ENCODE results near the gene CATSPER1.

Gene CATSPER1

GRCh38 chr11:66063900-66064299 lies 37.6 kb upstream of the CATSPER1 start:
- no peak for TF ChIP-seq POLR2A (IDR thresholded peaks at IDR 0.05; ENCODE audit: low read length)
- no peak for DNase-seq

DNA sequence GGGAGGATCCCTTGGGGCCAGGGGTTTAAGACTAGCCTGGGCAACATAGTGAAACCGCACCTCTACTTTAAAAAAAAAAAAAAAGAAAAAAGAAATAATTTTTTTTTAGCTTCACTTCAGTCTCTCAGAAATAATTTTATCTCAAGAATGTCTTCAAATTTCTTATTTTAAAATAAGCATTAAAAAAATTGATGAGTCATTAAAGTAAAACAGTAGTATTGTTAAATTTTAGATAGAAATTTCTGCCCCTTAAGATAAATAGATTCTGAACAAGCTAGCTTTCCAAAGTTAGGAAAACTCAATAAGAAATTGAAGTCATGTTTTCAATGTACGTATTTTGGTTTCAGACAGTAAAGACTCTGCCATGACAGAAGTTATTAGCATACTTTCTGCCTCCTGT lies 36.1 kb upstream of the CATSPER1 start:
- no peak for TF ChIP-seq GATA1 (IDR thresholded peaks at IDR 0.05; ENCODE audit: low read depth, low read length)
- DNase-seq: no peak

DNA sequence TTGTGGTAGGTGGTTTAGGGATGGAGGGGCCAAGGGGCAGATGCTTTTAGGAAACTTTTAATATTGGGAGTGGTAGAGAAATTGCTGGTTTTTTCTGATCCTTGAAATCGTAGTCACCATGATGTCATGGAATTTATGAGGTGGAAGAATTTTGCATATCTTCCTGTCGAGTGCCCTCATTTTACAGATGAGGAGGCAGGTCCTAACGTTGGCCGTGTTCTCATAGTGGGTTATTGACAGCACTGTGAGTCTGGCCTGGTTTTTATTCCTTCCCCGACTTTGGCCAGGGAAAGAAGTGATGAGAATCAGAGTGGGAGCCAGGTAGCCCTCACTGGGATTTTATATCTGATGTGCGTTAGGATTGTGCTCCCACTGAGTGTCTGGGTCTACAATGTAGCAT lies 35.0 kb upstream of the CATSPER1 start:
- no peak for DNase-seq
- TF ChIP-seq POLR2A (IDR thresholded peaks at IDR 0.05; ENCODE audit: low read length) (no peak), GATA1 (IDR thresholded peaks at IDR 0.05; ENCODE audit: low read depth, low read length) (no peak)

DNA sequence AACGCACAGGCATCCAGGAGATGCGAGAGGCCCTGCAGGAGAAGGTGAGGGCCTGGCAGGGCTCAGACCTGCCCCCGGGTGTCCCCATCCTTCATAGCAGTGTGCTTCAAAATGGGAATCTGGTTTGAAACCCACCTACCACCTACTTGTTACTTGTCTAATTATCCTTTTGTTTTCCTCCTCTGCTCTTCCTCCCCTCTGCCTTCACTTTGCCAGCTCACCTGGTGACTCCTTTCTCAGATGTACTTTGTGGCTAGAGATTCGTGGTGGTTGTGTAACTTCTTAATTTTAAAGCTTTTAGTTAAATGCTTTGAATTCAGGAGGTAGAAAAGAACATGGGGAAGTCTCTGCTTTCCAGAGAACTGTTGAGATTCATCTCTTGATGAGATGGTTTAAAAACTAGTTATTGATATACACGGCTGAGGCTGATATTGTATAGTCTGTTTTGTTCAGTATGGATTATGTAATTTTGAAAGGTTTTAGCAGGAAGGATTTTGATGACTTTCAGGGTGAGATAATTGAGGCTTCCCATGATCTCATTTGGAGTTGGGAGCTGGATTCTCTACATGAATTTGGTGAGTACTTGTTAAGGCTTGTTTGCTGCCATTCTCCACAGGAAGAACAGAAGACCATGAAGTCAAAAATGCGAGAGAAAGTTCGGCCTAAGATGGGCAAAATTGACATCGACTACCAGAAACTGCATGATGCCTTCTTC lies 33.8 kb upstream of the CATSPER1 start:
- TF ChIP-seq POLR2A (IDR thresholded peaks at IDR 0.05; ENCODE audit: low read length): no peak
- no peak for TF ChIP-seq GATA1 (IDR thresholded peaks at IDR 0.05; ENCODE audit: low read depth, low read length)
- no peak for DNase-seq

DNA sequence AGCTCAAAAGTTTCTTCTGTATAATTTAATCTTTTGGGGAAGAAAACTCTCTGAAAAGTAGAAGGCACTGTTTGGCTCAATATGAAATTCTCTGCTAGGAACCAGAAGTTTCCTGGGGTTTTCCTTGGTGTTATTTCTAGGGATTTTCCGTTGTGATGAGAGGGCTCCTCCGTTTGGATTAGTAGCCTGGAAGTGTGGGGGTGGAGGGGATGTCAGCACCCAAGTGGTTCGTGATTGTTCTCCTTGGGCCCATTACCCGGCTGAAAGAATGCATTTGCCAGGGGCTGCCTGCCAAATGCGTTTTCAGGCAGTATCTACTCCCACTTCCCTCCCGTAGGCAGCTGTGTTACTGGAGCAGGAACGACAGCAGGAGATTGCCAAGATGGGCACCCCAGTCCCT lies 30.2 kb upstream of the CATSPER1 start:
- TF ChIP-seq POLR2A (IDR thresholded peaks at IDR 0.05; ENCODE audit: low read length) (no peak), GATA1 (IDR thresholded peaks at IDR 0.05; ENCODE audit: low read depth, low read length) (no peak)

GRCh38 chr11:66055021-66055420 lies 28.7 kb upstream of the CATSPER1 start:
- no peak for TF ChIP-seq GATA1 (IDR thresholded peaks at IDR 0.05; ENCODE audit: low read depth, low read length)
- TF ChIP-seq POLR2A (IDR thresholded peaks at IDR 0.05; ENCODE audit: low read length): no peak
- DNase-seq: no peak

More for the DNA sequence above, 30.2 kb upstream of the CATSPER1 start:
- DNase-seq: no peak

DNA sequence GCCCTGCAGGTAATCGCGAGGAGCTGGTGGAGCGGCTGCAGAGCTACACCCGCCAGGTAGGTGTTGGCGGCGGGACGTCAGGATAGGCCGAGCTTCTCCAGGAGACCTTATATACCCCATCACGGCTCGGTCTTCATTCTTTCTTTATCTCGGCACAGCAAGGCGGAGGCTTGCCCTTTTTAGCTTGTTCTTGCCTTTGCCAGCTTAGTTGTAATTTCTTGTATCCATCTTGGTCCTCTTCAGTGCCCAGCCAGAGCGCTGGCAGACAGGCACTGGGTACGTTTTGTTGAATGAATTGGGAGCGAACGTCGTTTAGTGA lies 26.3 kb upstream of the CATSPER1 start:
- DNase-seq: no peak
- TF ChIP-seq POLR2A (IDR thresholded peaks at IDR 0.05; ENCODE audit: low read length): no peak
- no peak for TF ChIP-seq GATA1 (IDR thresholded peaks at IDR 0.05; ENCODE audit: low read depth, low read length)

- peak; percentile 99 for DNase-seq
- TF ChIP-seq GATA1 (IDR thresholded peaks at IDR 0.05; ENCODE audit: low read depth, low read length) (no peak), POLR2A (IDR thresholded peaks at IDR 0.05; ENCODE audit: low read length) (peak; percentile 85)
Observed at GRCh38 chr11:66051766-66052663, 25.7 kb upstream of the CATSPER1 start, which contains the start of gene SF3B2. TSS of gene SF3B2 (plus strand) at chr11:66052364. CDS start at chr11:66052385, 21 bp downstream.

- TF ChIP-seq GATA1 (IDR thresholded peaks at IDR 0.05; ENCODE audit: low read depth, low read length): no peak
- TF ChIP-seq POLR2A (IDR thresholded peaks at IDR 0.05; ENCODE audit: low read length): no peak
- DNase-seq: no peak
Observed at GRCh38 chr11:66051371-66051765, 25.1 kb upstream of the CATSPER1 start.

DNA sequence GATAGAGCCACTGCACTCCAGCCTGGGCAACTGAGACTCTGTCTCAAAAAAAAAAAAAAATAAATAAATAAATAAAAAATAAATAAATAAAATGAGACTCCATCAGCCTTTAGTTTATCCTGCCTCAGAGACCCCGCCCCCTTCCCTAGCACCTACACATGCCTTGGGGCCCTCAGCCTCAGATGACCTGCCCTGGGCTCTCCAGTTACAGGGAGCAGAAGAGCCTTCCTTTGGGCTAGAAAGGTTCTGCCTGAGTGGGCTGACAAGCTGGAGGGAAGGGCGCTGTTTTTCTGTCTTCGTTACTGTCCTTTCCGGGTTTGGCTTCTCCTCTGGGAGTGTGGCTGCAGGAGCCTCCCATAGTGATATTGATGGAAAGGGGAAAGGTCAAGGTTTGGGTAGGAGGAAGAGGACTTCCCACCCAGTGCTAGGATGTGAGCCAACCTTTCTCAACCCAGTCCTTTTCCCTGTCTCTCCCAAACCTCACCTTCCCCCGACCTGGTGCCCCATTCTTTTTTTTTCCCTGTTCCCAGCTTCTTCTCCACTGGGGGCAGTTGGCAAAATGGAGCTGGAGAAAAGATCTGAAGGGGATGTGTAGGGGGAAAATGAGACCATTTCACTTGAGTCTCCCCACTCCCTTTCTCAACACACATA lies 24.4 kb upstream of the CATSPER1 start:
- TF ChIP-seq GATA1 (IDR thresholded peaks at IDR 0.05; ENCODE audit: low read depth, low read length): no peak
- no peak for TF ChIP-seq POLR2A (IDR thresholded peaks at IDR 0.05; ENCODE audit: low read length)

GRCh38 chr11:66048547-66049323 lies 22.5 kb upstream of the CATSPER1 start, which contains the start of gene GAL3ST3:
TSS of gene GAL3ST3 (minus strand) at chr11:66049161. CDS start at chr11:66045415, 3,746 bp downstream.
- DNase-seq: no peak
- no peak for TF ChIP-seq GATA1 (IDR thresholded peaks at IDR 0.05; ENCODE audit: low read depth, low read length)
- no peak for TF ChIP-seq POLR2A (IDR thresholded peaks at IDR 0.05; ENCODE audit: low read length)

More for the DNA sequence above, 24.4 kb upstream of the CATSPER1 start:
- no peak for DNase-seq

- TF ChIP-seq GATA1 (IDR thresholded peaks at IDR 0.05; ENCODE audit: low read depth, low read length) (no peak), POLR2A (IDR thresholded peaks at IDR 0.05; ENCODE audit: low read length) (no peak)
- DNase-seq: no peak
Observed at GRCh38 chr11:66047541-66048365, 21.5 kb upstream of the CATSPER1 start.

DNA sequence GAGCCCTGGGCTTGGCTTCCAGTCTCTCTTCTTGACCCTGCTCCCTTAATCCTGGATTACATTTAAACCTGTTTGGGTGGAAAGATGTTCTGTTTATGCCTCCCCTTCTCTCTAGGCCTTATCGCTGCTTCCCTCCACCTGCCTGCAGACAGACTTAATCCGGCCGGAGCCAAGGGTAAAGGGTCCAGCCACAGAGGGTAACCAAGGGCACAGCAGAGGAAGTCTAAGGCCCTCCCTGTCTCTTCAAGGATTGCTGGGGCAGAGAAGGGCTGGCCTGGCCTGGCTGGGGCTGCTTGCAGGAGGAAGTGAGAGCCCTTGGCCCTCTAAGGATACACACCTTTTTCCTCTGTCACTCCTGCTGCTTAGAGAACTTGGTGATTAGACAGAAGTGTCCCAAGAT lies 20.6 kb upstream of the CATSPER1 start:
- no peak for TF ChIP-seq POLR2A (IDR thresholded peaks at IDR 0.05; ENCODE audit: low read length)
- no peak for TF ChIP-seq GATA1 (IDR thresholded peaks at IDR 0.05; ENCODE audit: low read depth, low read length)
- no peak for DNase-seq

Data from erythroblast (primary cell).